Retinal pigment epithelial cell (primary cell): Measurements from ENCODE around the gene SERPINB8.

Experiments used
- DNase-seq: peaks from one replicate; pipeline ENCODE4 v3.0.0-alpha.2; 2010; ENCODE audit warnings: low read depth
- H3K4me3 ChIP-seq: 2 replicates; pipeline ENCODE4 v1.5.1; 2011; ENCODE audit warnings: mild to moderate bottlenecking, low read length, control low read depth, moderate library complexity
- TF ChIP-seq, protein P1 (sequence below): conservative IDR thresholded peaks from 2 replicates; pipeline ENCODE4 v1.5.1; 2011; ENCODE audit warnings: low read depth, low read length, control low read depth, inconsistent platforms

The SERPINB8 gene

DNA sequence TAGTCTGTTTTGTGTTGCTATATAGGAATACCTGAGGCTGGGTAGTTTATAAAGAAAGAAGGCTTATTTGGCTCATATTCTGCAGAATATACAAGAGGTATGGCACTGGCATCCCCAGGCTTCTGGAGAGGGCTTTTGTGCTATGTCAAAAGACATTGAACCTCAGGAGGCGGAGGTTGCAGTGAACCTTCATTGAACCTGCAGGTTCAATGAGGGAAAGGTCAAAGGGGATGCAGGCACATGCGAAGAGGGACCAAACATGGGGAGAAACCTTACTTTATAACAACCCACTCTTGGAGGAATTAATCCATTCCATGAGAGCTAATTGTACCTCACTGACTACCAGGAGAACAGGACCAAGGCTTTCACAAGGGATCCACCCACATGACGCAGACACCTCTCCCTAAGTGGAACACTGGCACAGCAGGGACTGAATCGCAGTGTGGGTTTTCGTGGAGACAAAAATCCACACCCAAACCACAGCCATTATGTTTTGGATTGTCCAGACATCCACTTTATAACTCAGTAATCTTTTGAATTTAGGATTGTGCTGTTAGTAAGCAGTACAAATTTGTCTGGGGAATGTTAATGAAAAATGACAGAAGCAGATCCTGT is 4.1 kb upstream of the SERPINB8 start:
- TF ChIP-seq, protein P1, sequence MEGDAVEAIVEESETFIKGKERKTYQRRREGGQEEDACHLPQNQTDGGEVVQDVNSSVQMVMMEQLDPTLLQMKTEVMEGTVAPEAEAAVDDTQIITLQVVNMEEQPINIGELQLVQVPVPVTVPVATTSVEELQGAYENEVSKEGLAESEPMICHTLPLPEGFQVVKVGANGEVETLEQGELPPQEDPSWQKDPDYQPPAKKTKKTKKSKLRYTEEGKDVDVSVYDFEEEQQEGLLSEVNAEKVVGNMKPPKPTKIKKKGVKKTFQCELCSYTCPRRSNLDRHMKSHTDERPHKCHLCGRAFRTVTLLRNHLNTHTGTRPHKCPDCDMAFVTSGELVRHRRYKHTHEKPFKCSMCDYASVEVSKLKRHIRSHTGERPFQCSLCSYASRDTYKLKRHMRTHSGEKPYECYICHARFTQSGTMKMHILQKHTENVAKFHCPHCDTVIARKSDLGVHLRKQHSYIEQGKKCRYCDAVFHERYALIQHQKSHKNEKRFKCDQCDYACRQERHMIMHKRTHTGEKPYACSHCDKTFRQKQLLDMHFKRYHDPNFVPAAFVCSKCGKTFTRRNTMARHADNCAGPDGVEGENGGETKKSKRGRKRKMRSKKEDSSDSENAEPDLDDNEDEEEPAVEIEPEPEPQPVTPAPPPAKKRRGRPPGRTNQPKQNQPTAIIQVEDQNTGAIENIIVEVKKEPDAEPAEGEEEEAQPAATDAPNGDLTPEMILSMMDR: no peak
- no peak overlapping the region for H3K4me3 ChIP-seq

DNA sequence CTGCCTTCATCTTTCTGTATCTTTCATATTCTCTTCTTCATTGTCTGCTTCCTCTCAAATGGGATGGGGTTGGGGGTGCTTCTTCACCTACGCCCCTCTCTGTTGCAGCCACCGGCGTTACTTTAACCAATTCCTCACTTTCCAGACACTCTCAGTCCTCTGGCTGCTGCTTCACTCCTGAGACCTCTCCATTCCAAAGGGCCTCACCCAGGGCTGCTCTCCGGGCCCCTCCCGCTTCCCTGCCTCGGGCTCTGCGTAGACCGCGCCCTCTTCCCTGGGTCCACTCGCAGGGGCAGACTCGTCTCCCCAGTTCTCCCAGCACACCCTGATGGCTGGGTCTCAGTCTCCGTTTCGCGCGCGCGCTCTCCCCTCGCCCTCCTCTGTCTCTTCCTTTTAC is 926 bp downstream of the SERPINB8 start:
- TF ChIP-seq, protein P1: no peak
- peak overlapping the region; percentile 76 for H3K4me3 ChIP-seq
- DNase-seq: no peak

More for the DNA sequence above, 4.1 kb upstream of the SERPINB8 start:
- DNase-seq: no peak

DNA sequence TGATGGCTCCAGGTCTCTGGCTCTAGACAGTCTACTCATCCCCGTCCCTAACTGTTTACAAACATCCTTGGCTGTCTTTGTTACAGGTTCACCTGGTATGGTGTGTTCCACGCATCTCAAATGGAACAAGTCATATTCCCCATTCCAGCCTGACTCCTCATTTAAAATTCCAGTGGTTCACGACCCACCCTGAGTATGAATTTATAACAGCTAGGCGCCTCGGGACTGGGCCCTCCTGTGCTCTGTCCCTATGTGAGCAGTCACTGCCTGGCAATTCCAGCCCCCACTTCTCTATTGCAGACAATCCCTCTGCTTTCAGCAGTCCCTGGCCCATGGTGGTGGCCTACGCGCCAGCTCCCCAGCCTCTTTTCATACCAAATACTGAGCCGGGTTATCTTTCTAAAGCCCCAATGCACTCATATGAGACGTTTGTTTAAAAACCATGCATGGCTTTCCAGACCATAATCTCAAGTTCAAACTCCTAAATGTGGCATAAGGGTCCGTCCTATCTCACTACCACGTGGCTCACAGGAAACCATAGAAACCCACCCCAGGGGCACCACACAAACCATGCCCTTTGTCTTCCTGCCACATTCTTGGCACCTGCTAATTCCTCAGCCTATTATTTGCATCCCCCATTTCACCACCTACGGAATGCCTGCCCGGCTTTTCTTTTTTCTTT is 1.6 kb downstream of the SERPINB8 start:
- TF ChIP-seq, protein P1: no peak
- peak overlapping the region; percentile 76 for H3K4me3 ChIP-seq
- DNase-seq: no peak

DNA sequence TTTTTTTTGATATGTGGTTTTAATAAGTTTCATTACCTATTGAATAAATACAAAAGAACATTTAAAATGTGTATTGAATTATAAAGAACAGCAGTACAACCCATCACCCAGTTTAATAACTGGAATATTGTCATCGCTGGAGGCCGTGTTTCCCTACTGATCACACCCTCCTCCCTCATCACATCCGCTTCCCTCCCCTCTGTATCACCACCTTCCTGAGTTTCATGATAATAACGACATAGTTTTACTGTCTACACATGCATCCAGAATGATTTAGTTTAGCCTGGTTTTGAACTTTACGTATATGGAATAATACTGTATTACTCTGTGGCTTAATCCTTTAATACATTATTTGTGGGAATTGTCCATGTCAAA is 2.1 kb downstream of the SERPINB8 start:
- TF ChIP-seq, protein P1: no peak
- H3K4me3 ChIP-seq: no peak overlapping the region
- DNase-seq: no peak

DNA sequence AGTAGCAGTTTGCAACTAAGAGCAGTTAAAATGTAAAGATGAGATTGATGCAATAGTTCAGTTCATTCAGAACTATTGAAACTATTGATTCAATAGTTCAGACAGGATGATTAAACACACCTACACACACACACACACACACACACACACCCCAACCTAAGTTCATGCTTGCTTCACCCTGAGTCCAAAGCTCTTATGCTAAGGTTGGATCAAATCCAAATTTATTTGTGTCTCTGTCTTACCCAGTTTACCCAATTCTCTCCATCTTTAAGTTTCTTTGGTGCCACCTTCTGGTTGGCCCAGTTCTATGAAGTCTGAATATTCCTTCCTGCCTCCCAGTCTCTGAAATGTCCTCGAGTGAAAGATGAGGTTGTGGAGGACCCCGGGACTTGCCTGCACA is 5.1 kb downstream of the SERPINB8 start:
- TF ChIP-seq, protein P1: peak; percentile 48
- H3K4me3 ChIP-seq: no peak overlapping the region
- DNase-seq: no peak

DNA sequence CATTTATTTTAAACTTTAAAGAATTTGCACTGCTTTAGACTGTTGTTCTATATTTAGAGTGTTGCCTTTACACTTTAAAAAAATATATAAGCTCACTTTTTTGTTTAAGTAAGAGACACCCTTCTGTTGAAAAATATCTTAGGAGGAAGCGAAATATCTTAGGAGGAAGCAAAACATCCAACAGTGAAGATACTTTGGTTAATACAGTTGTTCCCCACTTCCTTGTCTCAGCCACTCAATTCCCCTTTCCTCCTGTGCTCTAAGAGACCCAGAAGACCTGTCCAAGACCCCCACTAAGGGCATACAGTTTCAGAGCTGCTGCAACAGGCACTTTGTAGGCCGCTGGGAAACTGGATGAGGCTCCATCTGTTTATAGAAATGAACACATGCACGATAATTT is 5.7 kb downstream of the SERPINB8 start:
- no peak for DNase-seq
- TF ChIP-seq, protein P1: no peak
- H3K4me3 ChIP-seq: no peak overlapping the region

DNA sequence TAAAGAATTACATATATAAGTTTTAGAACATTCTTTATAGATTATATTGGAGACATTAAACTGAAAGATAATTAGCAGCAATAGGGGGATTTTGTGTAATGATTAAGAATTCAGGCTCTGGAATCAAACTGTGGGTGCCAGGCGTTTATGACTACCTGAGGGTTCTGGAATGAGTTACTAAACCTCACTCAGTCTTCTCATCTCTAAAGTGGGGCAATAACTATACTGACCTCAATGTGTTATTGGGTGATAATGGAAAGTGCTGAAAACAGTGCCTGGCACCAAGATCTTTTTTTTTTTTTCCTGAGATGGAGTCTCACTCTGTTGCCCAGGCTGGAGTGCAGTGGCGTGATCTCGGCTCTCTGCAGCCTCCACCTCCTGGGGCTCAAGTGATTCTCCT is 7.2 kb downstream of the SERPINB8 start:
- no peak overlapping the region for H3K4me3 ChIP-seq
- TF ChIP-seq, protein P1: no peak
- DNase-seq: no peak
